ENCODE data around the gene UBE2Q1.

UBE2Q1 gene

DNA sequence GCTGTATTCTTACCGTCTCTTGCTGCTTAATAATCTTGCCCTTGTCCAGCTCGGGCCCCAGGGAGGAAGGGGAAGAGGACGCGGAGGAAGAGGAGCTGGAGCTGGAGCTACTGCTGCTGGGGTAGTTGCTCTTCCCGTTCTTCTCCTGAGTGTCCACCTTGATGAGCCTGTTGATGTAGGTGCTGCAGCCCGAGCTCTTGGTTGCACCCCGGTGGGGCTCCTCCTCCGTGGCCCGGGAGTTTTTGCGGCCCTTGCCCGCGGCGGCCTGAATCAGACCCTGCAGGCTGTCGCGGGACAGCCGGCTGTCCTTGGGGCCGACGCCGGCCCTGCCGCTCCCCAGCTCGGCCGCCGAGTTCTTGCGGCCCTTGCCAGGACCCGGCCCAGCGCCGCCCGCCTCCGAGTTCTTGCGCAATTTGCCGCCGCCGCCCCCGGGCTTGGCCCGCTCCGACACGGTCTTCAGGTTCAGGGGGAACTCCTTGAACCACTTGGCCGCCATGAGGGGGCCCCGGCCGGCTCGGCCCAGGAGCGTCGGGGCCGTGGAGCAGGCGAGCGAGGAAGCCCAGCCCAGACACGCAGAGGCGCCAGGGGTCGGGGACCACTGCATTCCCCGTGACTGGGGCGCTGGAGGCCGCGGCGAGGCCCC lies 56.9 kb downstream of the UBE2Q1 start:
- DNase-seq = no peak

DNA sequence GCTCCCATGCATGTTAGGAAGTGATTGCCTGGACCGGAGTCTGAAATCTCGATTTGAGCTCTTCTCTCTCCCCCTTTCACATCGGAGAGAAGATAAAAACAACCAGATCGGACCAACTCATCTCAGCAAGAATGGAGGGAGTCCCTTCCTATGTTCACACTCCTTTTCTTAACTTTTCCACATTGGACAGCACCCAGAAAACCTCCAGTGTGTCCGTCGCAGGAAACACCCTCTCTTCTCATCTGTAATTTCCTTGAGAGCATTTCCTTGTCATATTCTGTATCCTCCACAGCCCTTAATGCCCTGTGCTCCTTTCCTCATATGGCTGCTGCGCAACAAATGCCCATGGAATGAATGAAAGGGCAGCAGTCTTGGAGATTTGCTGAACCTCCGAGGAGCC lies 57.9 kb downstream of the UBE2Q1 start:
- DNase-seq = no peak

DNA sequence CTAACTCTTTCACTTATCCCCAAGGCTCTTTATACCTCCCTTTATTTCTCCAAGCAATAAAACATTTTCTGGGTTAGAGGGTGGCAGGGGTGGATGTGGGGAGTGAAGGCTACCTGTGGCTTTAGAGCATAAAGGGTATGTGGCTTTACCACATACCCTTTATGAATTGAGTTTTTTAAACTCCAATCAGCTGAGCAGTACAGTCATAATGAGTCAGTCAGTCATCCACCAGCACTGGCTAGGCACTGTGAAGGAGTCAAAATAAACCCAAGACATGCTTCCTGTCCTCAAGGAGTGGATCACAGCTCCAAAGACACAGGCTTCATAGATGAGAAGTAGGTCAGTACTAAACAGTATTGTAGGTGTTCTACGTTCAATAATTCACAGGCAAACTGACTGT lies 59.0 kb downstream of the UBE2Q1 start:
- no peak for DNase-seq
